Measurements from ENCODE around the gene AASDHPPT. TPM values are rescaled to one million over a fixed set of nuclear protein-coding genes. Genes with fewer than 3 reads are reported as not detected.
"Not testable (repeated sequence)": the region's sequence is repeated elsewhere in the genome, so short reads cannot be mapped to it uniquely, and the experiment has no call there.

Gene AASDHPPT
- total RNA-seq, 6 donors from 2014 or later, result 21.3 to 31.4 (median 28.2) TPM

DNA sequence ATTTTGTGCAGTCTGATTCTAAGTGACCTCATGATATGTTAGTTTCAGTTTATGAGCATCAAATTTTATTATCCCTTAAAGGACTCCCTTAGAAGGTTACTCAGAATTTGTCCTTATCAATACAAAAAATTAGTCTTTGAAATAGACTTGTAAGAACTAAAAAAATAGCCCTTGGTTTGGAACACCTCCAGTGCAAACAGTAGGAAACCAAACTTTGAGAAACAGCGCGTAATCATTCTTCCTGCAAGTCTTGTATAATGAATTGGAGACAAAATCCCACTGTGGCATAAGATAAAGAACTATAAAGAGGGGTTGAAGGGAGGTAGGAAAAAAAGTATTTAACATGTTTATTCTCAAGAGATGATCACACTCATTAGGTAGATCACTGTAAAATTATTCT lies 44.6 kb upstream of the AASDHPPT start:
- Histone ChIP-seq H3K4me3 (no peak overlapping the region), H3K9me3 (no peaks in the 10 kb centered on the region), H3K4me1 (no peaks in the 10 kb centered on the region), H3K36me3 (no peaks in the 10 kb centered on the region), H3K27ac (no peak overlapping the region), H3K27me3 (no peaks in the 10 kb centered on the region)
- TF ChIP-seq POLR2A (IDR thresholded peaks at IDR 0.05) (no peak), EP300 (IDR thresholded peaks at IDR 0.05) (no peak), POLR2AphosphoS5 (IDR thresholded peaks at IDR 0.05) (no peak)
- TF ChIP-seq, protein P1, sequence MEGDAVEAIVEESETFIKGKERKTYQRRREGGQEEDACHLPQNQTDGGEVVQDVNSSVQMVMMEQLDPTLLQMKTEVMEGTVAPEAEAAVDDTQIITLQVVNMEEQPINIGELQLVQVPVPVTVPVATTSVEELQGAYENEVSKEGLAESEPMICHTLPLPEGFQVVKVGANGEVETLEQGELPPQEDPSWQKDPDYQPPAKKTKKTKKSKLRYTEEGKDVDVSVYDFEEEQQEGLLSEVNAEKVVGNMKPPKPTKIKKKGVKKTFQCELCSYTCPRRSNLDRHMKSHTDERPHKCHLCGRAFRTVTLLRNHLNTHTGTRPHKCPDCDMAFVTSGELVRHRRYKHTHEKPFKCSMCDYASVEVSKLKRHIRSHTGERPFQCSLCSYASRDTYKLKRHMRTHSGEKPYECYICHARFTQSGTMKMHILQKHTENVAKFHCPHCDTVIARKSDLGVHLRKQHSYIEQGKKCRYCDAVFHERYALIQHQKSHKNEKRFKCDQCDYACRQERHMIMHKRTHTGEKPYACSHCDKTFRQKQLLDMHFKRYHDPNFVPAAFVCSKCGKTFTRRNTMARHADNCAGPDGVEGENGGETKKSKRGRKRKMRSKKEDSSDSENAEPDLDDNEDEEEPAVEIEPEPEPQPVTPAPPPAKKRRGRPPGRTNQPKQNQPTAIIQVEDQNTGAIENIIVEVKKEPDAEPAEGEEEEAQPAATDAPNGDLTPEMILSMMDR (IDR thresholded peaks at IDR 0.05), result no peak
- ATAC-seq (ENCODE audit: low FRiP score in 2 of 2) (no peak), DNase-seq (no peak)
- 60 to 84% methylated on average over 2 of the region's 2 CpGs for WGBS, 2 donors

DNA sequence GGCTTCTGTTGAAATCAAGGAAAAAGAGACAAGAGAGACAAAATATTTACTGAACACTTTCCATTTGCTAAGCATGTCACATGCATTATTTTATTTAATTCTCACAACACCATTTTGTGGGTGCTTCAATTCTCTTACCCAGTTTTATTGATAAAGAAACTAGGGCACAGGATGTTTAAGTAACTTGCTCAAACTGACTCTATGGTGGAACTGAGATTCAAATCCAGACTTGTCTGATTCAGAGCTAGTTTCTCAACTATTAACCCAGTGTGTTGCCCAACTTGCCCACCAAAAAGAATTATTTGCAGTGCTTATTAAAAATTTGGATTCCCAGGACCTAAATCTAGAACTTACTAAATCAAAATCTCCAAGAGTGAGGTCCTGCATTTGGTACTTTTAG lies 33.9 kb upstream of the AASDHPPT start:
- Histone ChIP-seq H3K4me3 (no peak overlapping the region), H3K36me3 (no peaks in the 10 kb centered on the region), H3K4me1 (no peaks in the 10 kb centered on the region), H3K9me3 (no peaks in the 10 kb centered on the region), H3K27ac (no peak overlapping the region), H3K27me3 (no peaks in the 10 kb centered on the region)
- DNase-seq, result no peak
- no peak for ATAC-seq (ENCODE audit: low FRiP score in 2 of 2)
- no peak for TF ChIP-seq POLR2A (IDR thresholded peaks at IDR 0.05)
- TF ChIP-seq POLR2AphosphoS5 (IDR thresholded peaks at IDR 0.05), result no peak
- no peak for TF ChIP-seq EP300 (IDR thresholded peaks at IDR 0.05)
- TF ChIP-seq, protein P1 (IDR thresholded peaks at IDR 0.05), result no peak

DNA sequence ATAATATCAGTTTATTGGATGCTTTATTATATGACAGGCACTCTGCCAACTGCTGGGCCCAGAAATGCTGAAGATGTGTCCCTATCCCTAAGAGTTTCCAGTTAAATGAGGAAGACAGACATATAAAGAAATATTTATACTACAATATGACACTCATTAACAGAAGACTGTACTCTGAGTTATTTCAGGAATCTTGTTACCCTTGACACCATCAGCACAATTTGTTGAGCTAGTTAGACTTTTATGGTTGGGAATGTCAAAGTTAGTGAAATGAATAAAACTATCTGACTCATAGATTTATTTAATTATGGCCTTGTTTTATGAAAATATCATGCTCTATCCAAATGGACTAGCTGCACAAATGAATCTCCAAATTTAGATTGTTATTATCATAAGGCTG lies 29.8 kb upstream of the AASDHPPT start:
- ATAC-seq (ENCODE audit: low FRiP score in 2 of 2) (no peak), DNase-seq (no peak)
- Histone ChIP-seq H3K27ac (no peak overlapping the region), H3K9me3 (no peaks in the 10 kb centered on the region), H3K4me1 (no peaks in the 10 kb centered on the region), H3K4me3 (no peak overlapping the region), H3K36me3 (no peaks in the 10 kb centered on the region), H3K27me3 (no peaks in the 10 kb centered on the region)
- TF ChIP-seq EP300 (IDR thresholded peaks at IDR 0.05) (no peak), POLR2A (IDR thresholded peaks at IDR 0.05) (no peak), POLR2AphosphoS5 (IDR thresholded peaks at IDR 0.05) (no peak)
- TF ChIP-seq, protein P1 (IDR thresholded peaks at IDR 0.05), result no peak

DNA sequence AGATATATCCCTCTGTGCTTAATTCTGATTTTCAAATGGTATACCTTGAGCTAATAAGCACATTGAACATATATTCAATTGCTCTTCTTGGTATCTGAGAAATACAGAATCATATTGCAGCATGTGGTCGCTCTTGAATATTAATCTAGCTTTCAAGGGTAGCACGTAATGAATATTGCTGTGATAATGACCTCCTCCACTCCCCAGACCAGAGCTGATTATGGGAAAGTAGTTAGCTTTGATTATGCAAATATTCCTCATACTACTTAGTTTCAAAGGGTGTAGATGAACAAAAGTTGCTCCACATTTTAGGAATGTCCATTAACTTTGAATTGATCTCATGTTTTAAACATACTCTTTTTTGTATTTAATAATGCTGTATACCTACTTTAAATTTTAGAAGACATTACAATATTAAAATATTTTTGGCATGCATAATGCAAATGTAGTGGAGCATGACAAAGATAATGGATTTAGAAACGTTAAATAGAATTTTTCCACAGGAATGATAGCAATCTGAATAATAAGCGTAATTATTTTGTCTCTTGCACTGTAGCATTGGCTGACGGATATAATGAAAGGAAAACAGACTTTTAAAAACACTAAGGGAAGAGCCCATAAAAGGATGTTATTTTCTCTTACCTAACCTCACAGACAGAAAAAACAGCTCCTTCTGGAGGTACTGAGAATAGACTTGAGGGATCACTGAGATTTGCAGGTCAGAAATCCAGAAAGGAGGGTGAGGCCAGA lies 27.6 kb upstream of the AASDHPPT start:
- no peak overlapping the region for H3K4me3 ChIP-seq
- H3K27me3 ChIP-seq, result no peaks in the 10 kb centered on the region
- TF ChIP-seq, protein P1 (IDR thresholded peaks at IDR 0.05), result no peak
- TF ChIP-seq EP300 (IDR thresholded peaks at IDR 0.05) (no peak), POLR2A (IDR thresholded peaks at IDR 0.05) (no peak), POLR2AphosphoS5 (IDR thresholded peaks at IDR 0.05) (no peak)
- no peaks in the 10 kb centered on the region for H3K4me1 ChIP-seq
- 85 to 86% methylated on average over 5 of the region's 5 CpGs for WGBS, 2 donors
- H3K9me3 ChIP-seq, result no peaks in the 10 kb centered on the region
- no peaks in the 10 kb centered on the region for H3K36me3 ChIP-seq
- no peak for ATAC-seq (ENCODE audit: low FRiP score in 2 of 2)
- no peak for DNase-seq
- no peak overlapping the region for H3K27ac ChIP-seq

DNA sequence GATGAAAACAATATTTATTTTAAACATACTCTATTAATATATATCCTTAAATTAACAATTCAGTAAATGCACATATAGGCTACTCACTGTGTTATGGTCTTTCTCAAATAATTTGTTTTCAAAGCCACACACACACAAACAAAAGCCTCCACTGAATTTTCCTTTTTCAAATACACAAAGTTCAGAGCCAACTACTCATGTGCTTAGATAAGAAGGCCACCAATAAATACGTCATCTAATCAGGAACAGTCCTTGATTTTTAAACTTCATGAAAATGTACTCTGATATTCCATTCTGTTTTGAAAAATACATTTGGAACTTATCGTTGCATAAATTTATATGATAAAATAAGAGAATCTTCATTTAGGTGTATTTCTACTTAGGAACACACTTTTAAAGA lies 26.4 kb upstream of the AASDHPPT start:
- Histone ChIP-seq H3K27me3 (no peaks in the 10 kb centered on the region), H3K36me3 (no peaks in the 10 kb centered on the region), H3K4me3 (no peak overlapping the region), H3K4me1 (no peaks in the 10 kb centered on the region), H3K27ac (no peak overlapping the region), H3K9me3 (no peaks in the 10 kb centered on the region)
- no peak for ATAC-seq (ENCODE audit: low FRiP score in 2 of 2)
- TF ChIP-seq POLR2A (IDR thresholded peaks at IDR 0.05), result no peak
- TF ChIP-seq, protein P1 (IDR thresholded peaks at IDR 0.05), result no peak
- TF ChIP-seq EP300 (IDR thresholded peaks at IDR 0.05), result no peak
- TF ChIP-seq POLR2AphosphoS5 (IDR thresholded peaks at IDR 0.05), result no peak
- 83 to 85% methylated on average over 2 of the region's 2 CpGs for WGBS, 2 donors
- DNase-seq, result no peak

DNA sequence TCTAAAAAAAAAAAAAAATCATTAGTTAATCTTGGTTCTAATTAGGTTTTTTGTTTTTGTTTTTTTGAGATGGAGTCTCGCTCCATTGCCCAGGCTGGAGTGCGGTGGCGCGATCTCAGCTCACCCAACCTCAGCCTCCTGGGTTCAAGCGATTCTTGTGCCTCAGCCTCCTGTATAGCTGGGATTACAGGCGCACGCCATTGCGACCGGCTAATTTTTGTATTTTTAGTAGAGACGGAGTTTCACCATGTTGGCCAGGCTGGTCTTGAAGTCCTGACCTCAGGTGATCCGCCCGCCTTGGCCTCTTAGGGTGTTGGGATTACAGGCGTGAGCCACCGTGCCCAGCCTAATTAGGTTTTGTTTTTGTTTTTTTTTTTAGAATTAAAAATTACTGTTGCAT lies 19.1 kb upstream of the AASDHPPT start:
- DNase-seq, result peak in 1 of 2 donors; percentile 20
- H3K9me3 ChIP-seq; H3K27me3 ChIP-seq; ATAC-seq (ENCODE audit: low FRiP score in 2 of 2); H3K4me3 ChIP-seq; H3K27ac ChIP-seq; H3K36me3 ChIP-seq; H3K4me1 ChIP-seq: not testable (repeated sequence)
- WGBS, 2 donors, result 91 to 98% methylated on average over 14 of the region's 14 CpGs
